ENCODE data around the gene ACSS1.

- TF ChIP-seq EZH2 (IDR thresholded peaks at IDR 0.05) (no peak), POLR2AphosphoS5 (IDR thresholded peaks at IDR 0.05; ENCODE audit: borderline replicate concordance, low read depth, low read length) (no peak)
These were observed 18.1 kb downstream of the ACSS1 start for GRCh38 chr20:25039697-25040437.

All from SK-N-MC (cell line).